HTR-8/SVneo (cell line): Measurements from ENCODE around the gene RNF144A.

Experiments
- DNase-seq: peaks from one replicate; pipeline ENCODE4 v3.0.0; 2011; ENCODE audit warnings: low spot score, mixed read lengths; ENCODE audit not compliant: insufficient read length
- FAIRE-seq: peaks from 2 replicates; lab custom pipeline; 2011; peaks lifted over from hg19 to GRCh38; lab: Jason Lieb, UNC

The RNF144A gene

DNA sequence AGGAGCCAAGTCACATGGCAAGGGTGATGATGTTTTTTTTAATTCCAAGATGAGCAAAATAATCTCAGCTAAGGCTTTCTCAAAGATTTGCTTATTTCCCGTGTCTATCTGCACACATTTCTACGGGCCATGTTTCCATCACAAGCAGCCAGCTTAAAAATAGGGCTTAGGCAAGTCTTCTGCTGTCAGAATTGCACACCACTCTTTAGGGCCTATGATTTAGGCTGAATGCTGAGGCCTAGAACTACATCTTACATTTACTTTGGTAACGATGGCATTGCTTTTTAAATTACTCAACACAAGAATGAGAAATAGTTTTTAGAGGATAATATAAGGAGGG is 144.2 kb downstream of the RNF144A start:
- FAIRE-seq, result no peak
- DNase-seq, result no peak

DNA sequence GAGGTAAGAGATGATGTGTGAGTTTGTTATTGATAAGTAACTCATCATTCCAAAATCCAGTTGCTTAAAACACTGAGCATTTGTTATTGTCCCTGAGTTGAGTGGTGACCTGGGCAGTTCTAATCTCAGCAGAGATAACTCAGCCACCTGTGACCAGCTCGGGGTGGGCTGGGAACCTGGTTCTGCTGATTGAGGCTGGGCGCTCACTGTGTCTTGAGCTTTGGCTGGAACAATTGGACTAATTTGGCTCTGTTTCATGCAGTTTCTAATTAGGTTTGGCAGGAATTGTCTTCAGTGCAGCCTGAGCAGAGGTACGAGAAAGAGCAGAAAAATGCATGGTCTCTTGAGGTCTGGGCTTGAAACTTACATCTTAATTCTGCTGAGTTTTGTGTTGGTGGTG is 144.7 kb downstream of the RNF144A start:
- FAIRE-seq (no peak), DNase-seq (no peak)

DNA sequence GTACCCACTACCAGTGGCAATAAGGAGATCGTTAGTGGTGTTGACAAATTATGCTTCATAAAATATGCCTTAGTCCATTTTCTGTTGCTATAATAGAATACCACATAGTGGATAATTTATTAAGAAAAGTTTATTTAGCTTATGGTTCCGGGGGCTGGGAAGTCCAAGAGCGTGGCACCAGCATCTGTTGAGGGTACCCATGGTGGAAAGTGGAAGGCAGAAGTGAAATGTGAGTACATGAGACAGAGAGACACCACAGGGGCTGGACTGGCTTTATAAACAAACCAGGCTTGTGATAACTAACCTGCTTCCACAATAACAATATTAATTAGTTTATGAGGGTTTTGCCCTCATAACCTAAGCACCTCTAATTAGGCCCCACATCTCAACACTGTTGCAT is 146.6 kb downstream of the RNF144A start:
- FAIRE-seq (no peak), DNase-seq (no peak)

DNA sequence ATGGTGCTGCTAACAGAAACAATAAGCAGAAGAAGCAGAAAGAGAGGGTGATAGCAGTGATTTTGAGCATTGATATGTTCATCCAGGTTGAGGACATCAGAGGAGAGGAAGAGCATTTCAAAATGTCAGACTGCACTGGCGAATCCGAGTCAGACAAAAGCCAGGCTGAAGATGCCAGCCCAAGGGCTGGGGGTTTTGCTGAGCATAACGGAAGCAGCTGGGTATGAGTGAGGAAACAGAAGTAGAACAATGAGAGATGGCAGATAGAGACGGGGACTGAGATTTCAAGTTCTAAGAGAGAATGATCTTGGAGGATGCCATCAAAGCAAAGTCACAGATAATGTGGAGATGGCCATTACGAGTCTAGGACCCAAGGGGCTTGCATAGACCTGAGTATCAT is 151.2 kb downstream of the RNF144A start:
- DNase-seq (no peak), FAIRE-seq (no peak)

DNA sequence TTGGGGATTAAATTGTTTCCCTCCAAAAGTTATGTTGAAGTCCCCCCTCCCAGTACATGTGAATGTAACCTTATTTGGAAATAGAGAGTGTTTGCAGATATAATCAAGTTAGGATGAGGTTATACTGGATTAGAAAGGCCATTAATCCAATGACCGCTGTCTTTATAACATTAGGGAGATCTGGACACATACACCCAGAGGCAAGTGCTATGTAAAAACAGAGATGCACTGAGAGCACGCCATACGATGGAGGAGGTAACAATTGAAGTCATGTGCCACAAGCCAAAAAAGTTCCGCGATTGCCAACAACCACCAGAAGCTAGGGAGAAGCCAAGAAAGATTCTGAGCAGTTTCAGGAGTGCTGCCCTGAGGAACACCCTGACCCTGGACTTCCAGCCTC is 153.3 kb downstream of the RNF144A start:
- no peak for FAIRE-seq

DNA sequence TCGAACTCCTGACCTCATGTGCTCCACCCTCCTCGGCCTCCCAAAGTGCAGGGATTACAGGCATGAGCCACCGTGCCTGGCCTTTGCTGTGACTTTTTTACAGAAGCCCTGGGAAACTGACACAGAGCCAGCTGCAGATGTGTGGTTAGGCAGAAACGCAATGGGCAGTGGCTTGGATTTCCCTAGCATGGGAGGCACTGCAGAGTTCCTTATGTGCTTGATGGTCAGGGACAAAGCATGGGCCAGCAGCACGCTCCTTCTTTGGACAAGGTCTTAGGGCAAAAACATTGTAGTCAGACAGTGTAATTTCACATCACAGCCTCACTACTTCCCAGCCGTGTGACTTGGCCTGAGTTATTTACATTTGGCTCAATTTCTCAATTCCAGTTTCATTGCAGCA is 153.9 kb downstream of the RNF144A start:
- DNase-seq (no peak), FAIRE-seq (no peak)

More for the DNA sequence above, 153.3 kb downstream of the RNF144A start:
- DNase-seq, result no peak

DNA sequence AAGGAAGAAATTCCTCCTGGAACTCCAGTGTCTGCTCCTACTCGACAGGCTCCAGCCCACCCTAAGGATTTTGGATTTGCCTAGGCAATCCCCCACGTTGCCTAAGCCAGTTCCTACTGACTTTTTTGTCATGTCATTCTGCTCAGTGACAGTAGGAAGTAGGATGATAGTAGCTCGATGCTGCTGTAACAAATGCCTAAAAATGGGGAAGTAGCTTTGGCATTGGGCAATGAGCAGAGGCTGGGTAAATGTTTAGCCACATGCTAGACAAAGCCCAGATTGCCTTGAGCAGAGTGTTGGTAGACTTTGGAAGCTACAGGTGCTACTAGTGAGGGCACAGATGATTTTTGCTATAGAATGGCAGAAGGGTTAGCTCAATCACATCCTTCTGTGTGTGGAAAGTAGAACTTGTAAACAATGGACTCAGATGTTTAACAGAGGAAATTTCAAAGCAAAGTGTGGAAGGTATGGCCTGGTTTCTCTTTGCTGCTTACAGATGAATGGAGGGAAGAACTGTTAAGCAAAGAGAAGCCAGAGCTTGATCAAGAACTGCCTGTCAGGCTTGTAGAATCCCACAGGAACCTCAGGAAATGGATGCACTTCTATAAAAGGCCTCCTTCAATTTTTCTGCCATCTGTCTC is 154.8 kb downstream of the RNF144A start:
- FAIRE-seq, result no peak
- DNase-seq, result no peak

DNA sequence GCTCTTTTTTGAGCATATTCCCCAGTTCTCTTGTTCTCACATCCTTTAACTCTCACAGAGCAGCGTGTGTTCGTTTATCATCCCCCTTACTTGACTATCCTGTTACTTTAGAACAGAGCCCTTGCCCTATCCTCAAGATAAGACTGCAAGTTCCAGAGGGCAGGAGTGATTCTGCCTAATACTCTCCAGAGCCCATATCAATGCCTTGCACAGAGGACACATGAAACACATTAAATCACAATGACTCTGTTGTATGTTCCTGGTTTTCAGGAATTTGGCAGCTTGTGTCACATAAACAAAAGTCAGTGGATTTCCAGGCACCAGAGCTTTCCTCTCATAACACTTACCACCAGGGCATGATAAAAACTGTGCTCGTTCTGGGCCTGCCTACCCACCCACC is 156.7 kb downstream of the RNF144A start:
- FAIRE-seq (no peak), DNase-seq (no peak)

DNA sequence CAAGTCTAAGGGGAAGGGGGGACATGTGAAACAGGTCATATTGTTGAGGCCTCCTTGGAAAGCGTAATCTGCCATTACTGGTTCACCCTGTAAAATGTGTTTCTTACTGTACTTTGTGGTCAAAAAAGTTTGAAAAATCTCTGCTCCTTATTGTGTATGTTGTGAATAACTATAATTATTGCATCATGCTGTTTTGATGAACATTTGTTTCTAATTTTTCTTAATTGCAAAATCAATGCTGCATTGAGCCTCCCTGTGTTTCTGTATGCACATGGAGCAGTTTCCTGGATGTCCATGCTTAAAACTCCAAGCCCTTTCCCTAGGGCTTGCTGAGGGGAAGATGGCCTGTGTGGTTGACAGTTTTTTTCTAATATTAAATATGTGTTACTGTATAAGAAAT is 158.6 kb downstream of the RNF144A start:
- no peak for FAIRE-seq
- no peak for DNase-seq

DNA sequence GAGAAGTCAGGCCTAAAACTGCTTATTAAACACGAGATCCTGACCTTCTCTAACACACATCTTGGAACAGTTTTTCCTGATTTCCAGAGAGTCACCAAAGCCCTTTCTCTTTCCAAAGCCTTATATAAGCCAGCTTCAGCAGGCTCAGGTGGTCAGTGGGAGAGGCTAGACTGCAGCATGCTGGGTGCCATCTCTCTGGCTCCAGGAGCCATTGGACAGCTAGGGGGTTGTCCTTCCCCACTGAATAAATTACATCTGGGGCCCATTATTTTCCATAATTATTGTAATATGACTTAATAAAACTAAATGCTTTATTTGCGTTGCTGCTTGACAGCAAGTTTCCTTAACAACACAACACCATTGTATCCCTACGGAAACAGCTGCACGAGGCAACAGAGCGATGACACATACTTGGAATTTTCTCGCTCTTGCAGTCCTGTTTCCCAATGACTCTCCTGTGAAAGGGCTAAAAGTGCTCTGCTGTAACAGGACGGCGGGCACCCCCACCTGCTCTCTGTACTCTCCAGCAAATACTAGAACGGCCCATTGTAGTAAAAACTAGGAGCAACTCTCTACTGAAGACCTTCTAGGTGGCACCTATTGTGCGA is 160.6 kb downstream of the RNF144A start:
- FAIRE-seq (no peak), DNase-seq (no peak)

DNA sequence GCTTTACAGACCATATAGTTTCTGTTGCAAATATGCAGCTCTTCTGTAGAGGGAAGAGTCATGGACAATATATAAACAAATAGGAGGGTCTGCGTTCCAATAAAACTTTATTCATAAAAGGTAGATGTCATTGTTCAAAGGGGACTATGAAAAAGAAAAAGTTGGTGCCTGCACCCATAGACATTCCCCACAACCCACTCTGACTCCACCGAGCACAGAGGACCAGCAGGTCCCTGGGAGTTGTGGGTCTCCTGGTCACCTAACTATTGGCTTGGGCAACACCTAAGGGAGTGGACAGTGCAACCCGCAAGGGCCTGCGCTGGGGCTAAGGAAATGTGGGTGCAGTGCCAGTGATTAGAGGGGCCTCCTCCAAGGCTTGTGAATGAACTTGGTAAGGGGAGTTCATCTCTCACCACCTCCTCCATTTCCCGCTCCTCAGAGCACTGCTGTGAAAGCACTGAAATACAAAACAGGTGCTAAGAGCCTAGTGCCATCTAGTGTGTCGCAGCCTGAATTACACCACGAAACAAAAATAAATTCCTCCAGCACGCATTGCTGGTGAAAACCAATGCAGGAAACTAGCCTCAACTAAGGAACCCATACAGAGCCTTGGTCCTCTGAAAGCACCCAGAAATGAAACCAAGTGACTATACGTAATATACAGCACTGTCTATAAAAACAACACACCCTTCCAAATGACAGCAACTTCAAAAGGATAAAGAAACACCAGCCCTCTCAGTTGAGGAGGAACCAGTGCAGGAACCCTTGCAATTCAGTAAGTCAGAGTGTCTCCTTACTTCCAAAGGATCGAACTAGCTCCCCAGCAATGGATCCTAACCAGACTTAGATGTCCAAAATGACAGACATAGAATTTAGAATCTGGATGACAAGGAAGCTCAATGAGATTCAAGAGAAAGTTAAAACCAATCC is 166.6 kb downstream of the RNF144A start:
- no peak for FAIRE-seq
- no peak for DNase-seq

DNA sequence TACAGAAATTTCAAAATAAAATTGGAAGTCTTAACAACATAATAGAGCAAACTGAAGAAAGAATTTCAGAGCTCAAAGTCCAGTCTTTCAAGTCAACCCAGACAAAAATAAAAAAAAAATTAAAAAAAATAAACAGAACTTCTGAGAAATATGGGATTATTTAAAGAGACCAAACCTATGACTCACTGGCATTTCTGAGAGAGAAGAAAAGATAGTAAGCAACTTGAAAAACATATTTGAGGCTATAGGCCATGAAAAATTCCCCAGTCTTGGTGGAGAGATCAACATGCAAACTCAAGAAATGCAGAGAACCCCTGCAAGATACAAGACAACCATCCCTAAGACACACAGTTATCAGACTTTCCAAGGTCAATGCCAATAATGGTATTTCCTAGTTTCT is 167.4 kb downstream of the RNF144A start:
- FAIRE-seq (no peak), DNase-seq (no peak)

DNA sequence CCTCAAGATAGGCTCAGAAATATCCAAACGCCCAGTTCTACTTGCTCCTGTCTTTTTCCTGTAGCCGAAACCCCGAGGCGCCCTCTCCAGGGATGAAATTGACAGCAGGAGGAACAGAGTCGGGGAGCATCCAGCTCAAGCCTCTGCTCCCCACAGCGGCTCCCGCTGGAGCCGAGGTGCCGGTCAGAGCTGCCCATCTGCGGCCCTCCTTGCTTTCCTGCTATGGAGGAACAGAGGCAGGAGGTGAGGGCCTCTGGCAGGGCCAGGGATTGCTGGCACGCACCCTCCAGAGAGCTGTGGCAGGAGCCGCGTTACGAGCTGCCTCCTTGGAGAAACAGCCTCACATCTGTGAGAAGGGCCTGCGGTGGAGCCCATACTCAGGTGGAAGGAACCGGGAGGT is 172.1 kb downstream of the RNF144A start:
- no peak for FAIRE-seq
- DNase-seq, result no peak

DNA sequence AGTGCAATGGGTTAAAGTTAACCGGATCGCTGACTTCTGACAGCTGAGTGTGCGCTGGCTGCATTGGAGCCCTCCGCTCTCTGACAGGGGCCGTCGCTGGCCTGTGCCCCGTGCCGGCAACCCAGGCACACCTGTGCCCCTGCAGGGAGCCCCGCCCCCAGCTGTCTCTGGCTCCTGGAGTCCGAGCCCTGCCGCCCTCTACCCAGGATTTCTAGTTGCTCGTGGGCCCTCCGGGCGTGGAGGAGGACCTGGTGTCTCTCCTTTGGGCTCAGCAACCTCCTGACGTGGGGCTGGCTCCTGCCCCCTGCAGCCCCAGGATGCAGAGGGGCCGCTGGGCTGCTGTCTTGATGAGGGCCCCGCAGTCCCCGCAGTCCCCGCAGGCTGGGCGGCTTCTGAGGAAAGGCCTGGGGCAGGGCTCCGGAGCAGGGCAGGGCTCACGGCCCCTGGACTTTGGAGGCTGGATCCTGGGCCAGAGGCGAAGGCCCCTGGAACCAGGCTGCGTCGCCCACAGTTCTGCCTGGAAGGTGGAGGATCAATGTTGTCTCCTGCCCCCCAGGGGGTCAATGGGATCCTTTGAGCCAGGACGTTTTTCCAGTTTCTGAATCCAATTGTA is 172.8 kb downstream of the RNF144A start:
- FAIRE-seq (no peak), DNase-seq (no peak)

DNA sequence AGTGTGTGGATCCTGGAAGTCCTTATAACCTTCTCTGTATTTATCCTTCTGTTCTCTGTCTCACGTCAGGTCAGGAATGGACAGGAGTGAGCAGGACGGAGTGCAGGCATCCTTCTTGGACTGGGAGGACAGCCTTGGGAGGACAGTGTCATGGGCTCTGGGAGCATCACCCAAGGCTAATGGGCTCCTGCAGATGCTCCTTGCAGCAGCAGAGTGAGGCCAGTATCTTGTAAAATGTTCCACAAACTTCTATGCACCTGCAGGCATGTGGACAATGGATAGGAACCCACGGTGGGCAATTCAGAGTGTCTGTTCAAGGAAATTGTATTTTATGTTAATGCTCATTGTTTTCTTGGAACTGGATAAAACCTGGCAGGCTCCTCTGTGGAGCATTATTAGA is 176.2 kb downstream of the RNF144A start:
- FAIRE-seq, result no peak

More for the DNA sequence above, 176.2 kb downstream of the RNF144A start:
- no peak for DNase-seq
